Brain microvascular endothelial cell (primary cell): Measurements from ENCODE around the gene IPO13.

ENCODE experiments used
- DNase-seq: peaks from one replicate; pipeline ENCODE4 v3.0.0-alpha.2; 2020
- H3K27ac ChIP-seq: fragments of 250-450 bp; sonication (Bioruptor Pico); 2 replicates; pipeline ENCODE4 v1.5.1; 2020; ENCODE audit warnings: mild to moderate bottlenecking, moderate library complexity
- H3K27me3 ChIP-seq: fragments of 250-450 bp; sonication (Bioruptor Pico); replicated peaks from 2 replicates; pipeline ENCODE4 v1.5.1; 2020; ENCODE audit warnings: mild to moderate bottlenecking
- H3K36me3 ChIP-seq: fragments of 250-450 bp; sonication (Bioruptor Pico); replicated peaks from 2 replicates; pipeline ENCODE4 v1.5.1; 2020; ENCODE audit warnings: mild to moderate bottlenecking
- H3K4me3 ChIP-seq: 2 replicates; pipeline ENCODE4 v1.5.1; 2011; ENCODE audit warnings: low read depth, mild to moderate bottlenecking, control low read depth, low read length, moderate library complexity
- in situ Hi-C: cut with HindIII; loops from 2 replicates; pipeline ENCODE4 v1.10.0; 2017; ENCODE audit warnings: low sequenced_read_pairs, low pct_ligation_motif_present
- TF ChIP-seq, protein P1 (sequence below): IDR thresholded peaks from 2 replicates; pipeline ENCODE4 v1.5.1; 2011; ENCODE audit warnings: low read depth, mild to moderate bottlenecking, moderate library complexity, low read length, control low read depth, inconsistent platforms; ENCODE audit errors: missing control alignments

The IPO13 gene

DNA sequence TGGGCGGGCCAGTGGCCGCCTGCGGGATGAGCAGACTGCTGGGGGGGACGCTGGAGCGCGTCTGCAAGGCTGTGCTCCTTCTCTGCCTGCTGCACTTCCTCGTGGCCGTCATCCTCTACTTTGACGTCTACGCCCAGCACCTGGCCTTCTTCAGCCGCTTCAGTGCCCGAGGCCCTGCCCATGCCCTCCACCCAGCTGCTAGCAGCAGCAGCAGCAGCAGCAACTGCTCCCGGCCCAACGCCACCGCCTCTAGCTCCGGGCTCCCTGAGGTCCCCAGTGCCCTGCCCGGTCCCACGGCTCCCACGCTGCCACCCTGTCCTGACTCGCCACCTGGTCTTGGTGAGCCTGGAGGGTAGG lies 34.4 kb downstream of the IPO13 start:
- Histone ChIP-seq H3K27ac (no peak overlapping the region), H3K27me3 (no peaks in the 10 kb centered on the region), H3K4me3 (no peak overlapping the region), H3K36me3 (peaks cover 37% of the 10 kb centered on the region)
- TF ChIP-seq, protein P1, sequence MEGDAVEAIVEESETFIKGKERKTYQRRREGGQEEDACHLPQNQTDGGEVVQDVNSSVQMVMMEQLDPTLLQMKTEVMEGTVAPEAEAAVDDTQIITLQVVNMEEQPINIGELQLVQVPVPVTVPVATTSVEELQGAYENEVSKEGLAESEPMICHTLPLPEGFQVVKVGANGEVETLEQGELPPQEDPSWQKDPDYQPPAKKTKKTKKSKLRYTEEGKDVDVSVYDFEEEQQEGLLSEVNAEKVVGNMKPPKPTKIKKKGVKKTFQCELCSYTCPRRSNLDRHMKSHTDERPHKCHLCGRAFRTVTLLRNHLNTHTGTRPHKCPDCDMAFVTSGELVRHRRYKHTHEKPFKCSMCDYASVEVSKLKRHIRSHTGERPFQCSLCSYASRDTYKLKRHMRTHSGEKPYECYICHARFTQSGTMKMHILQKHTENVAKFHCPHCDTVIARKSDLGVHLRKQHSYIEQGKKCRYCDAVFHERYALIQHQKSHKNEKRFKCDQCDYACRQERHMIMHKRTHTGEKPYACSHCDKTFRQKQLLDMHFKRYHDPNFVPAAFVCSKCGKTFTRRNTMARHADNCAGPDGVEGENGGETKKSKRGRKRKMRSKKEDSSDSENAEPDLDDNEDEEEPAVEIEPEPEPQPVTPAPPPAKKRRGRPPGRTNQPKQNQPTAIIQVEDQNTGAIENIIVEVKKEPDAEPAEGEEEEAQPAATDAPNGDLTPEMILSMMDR: no peak
- in situ Hi-C loops: no loop called here
- DNase-seq: no peak

- Histone ChIP-seq H3K36me3 (peaks cover 35% of the 10 kb centered on the region), H3K27me3 (no peaks in the 10 kb centered on the region), H3K27ac (no peak overlapping the region), H3K4me3 (no peak overlapping the region)
- TF ChIP-seq, protein P1: no peak
- in situ Hi-C loops: no loop called here
- no peak for DNase-seq
These were observed 34.9 kb downstream of the IPO13 start for GRCh38 chr1:43981636-43982035.

- in situ Hi-C loops: no loop called here
- H3K4me3 ChIP-seq: no peak overlapping the region
- H3K27me3 ChIP-seq: no peaks in the 10 kb centered on the region
- no peak for DNase-seq
- peaks cover 29% of the 10 kb centered on the region for H3K36me3 ChIP-seq
- H3K27ac ChIP-seq: no peak overlapping the region
- TF ChIP-seq, protein P1: no peak
These were observed 35.5 kb downstream of the IPO13 start for GRCh38 chr1:43982241-43982640.

- H3K27me3 ChIP-seq: no peaks in the 10 kb centered on the region
- TF ChIP-seq, protein P1: no peak
- no peak overlapping the region for H3K4me3 ChIP-seq
- peaks cover 24% of the 10 kb centered on the region for H3K36me3 ChIP-seq
- in situ Hi-C loops: no loop called here
- H3K27ac ChIP-seq: no peak overlapping the region
- no peak for DNase-seq
These were observed 36.1 kb downstream of the IPO13 start for GRCh38 chr1:43982808-43983207.

DNA sequence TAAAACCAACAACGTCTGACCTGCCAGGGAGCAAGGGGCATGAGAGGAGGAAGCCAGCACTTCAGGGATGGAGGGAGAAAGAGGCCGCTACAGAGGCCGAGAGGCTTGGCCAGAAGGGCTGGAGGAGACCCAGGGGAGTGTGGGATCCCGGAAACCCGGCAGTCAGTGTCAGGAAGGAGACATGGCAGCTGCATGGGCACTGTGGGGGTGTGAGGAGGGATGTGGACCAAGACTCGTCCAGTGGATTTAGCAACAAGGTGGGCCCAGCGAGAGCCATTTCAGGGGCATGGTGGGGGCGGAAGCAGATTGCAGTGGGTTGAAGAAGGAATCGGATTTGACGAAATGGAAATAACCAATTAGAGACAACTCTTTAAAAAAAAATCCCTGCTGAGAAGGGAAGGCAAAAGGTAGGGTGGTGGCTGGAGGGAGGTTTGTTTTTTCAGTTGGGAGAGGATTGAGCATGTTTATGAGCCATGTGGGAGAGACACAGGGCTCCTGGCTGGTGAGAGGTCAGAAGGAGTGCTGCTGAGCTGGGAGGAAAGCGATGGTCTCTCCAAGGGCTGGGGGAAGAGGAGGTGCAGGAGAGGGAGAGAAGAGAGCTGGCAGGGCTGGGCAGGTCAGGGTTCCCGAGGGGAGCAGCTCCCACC lies 36.6 kb downstream of the IPO13 start:
- in situ Hi-C loops: no loop called here
- no peak for DNase-seq
- no peak overlapping the region for H3K4me3 ChIP-seq
- H3K27me3 ChIP-seq: no peaks in the 10 kb centered on the region
- H3K27ac ChIP-seq: no peak overlapping the region
- TF ChIP-seq, protein P1: no peak
- peaks cover 19% of the 10 kb centered on the region for H3K36me3 ChIP-seq

GRCh38 chr1:43984855-43985254 lies 38.1 kb downstream of the IPO13 start:
- Histone ChIP-seq H3K27ac (no peak overlapping the region), H3K36me3 (peaks cover 19% of the 10 kb centered on the region), H3K27me3 (no peaks in the 10 kb centered on the region), H3K4me3 (no peak overlapping the region)
- in situ Hi-C loops: no loop called here
- TF ChIP-seq, protein P1: no peak
- no peak for DNase-seq
